ENCODE data around the gene GPC3.
"Not testable (repeated sequence)": the region's sequence is repeated elsewhere in the genome, so short reads cannot be mapped to it uniquely, and the experiment has no call there.

The GPC3 gene

GRCh38 chrX:133638285-133638684 is 347.1 kb downstream of the GPC3 start:
- peak; percentile 28 for DNase-seq

DNA sequence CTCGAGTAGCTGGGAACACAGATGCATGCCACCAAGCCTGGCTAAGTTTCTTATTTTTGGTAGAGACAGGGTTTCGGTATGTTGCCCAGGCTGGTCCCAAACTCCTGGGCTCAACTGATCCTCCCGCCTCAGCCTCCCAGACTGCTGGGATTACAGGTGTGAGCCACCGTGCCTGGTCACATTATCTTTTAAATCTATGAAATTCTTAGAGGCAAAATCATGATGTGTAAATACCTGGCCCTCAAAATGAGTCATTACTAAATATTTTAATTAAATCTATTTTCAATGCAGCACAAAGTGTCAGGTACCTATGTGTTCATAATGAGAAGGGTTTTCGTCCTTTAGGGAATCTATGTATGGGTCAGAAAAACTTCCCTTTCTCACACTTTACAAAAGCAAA is 347.6 kb downstream of the GPC3 start:
- DNase-seq, result no peak

DNA sequence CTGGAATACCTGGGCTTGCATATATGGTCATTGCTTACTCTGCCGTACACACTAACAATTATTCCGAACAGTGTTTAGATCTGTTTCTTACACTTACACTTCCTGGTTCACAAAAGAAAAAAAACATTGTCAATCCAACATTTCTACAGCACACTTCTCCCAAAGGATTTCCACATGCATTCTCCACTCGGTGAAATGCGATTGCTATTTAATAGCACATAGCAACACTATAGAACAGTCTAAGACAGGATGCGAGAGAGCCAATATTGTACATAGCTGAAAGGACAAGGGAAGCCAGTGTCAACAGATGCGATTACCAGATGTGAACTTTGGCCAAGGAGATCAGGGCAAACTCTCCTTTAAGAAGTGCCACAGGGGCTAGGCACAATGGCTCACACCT is 349.4 kb downstream of the GPC3 start:
- no peak for DNase-seq

DNA sequence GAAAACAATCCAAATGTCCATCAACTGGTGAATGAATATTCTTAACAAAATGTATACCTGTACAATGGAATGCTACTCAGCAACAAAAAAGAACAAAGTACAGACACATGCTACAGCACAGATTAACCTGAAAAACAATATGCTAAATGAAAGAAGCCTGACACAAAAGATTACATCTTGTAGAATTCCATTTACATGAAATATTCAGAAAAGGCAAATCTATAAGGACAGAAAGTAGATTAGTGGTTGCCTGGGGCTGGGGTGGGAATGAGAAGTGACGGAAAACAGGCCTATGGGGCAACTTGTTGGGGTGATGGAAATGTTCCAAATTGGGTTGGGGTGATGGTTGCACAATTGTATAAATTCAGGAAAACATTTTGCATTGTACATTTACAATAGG is 351.0 kb downstream of the GPC3 start:
- no peak for DNase-seq

DNA sequence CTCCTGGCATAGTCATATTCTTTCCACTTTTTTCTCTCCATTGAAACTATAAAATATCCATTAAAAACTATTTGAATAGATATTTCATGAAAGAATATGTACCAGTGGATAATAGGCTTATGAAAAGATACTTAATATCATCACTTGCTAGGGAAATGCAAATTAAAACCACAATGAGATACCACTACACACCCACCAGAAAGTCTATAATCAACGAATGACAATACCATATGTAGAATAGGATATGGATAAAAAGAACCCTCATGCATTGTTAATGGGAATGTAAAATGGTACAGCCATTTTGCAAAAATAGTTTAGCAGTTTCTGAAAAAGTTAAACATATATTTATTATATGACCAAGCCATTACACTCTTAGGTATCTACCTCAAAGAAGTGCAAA is 351.4 kb downstream of the GPC3 start:
- DNase-seq, result no peak

GRCh38 chrX:133633162-133633561 is 352.2 kb downstream of the GPC3 start:
- no peak for DNase-seq

DNA sequence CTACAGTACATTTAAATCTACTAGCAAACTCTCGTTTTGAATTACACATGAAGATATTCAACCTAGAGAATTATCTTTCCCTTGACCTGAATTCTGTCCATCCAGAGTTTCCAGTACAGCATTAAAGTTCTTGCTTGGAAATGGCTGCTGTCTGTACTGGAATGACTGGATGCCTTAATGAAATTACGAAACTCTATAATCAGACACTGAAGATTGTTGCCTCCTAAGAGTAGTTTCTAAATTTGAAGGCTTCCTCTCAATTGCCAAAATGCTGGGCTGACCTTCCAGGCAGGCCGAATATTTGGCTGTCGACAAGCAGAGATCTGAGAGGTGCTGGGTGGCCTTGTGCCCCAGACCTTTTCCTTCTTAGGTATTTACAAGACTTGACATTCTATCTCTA is 355.0 kb downstream of the GPC3 start:
- no peak for DNase-seq

DNA sequence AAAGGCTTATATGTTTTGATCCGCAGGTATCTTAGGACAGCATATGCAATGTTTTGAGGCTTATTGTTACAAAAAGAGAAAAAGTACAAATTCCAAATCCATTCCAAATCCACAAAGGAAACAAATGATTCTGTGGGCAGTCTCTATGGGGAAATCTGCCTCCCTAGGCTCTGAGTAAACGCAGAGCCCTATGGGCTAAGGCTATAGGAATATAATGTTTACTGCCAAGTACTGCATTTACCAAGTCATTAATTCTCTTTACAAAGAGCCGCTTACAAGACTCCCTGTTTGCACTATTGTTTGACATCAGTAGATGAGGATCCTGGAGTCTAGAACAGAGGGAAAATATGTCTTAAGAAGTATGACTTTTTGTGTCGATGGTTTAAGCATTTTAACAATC is 357.7 kb downstream of the GPC3 start:
- no peak for DNase-seq

GRCh38 chrX:133621384-133621783 is 364.0 kb downstream of the GPC3 start:
- DNase-seq, result not testable (repeated sequence)

- DNase-seq, result no peak
Observed at GRCh38 chrX:133611676-133612075, 373.7 kb downstream of the GPC3 start.

GRCh38 chrX:133610056-133610455 is 375.3 kb downstream of the GPC3 start:
- no peak for DNase-seq

GRCh38 chrX:133609166-133609565 is 376.2 kb downstream of the GPC3 start:
- DNase-seq, result no peak

DNA sequence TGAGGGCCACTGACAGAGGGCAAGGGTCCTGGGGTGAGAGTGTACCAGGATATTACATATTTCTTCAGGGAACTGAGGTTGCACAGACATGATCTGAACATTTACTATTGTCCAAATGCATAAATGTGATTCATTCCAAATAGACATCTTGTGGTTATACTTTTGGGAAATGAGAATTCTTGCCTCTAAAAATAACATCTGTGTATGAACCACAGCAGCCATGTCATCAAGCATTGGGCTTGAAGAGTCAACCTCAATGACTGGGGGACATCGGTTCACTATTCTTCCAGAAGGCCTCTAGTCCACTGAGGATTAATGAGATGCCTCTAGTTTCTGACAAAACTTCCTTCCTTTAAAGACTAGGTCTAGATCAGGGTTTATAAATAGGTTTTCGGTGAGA is 377.0 kb downstream of the GPC3 start:
- DNase-seq, result no peak

DNA sequence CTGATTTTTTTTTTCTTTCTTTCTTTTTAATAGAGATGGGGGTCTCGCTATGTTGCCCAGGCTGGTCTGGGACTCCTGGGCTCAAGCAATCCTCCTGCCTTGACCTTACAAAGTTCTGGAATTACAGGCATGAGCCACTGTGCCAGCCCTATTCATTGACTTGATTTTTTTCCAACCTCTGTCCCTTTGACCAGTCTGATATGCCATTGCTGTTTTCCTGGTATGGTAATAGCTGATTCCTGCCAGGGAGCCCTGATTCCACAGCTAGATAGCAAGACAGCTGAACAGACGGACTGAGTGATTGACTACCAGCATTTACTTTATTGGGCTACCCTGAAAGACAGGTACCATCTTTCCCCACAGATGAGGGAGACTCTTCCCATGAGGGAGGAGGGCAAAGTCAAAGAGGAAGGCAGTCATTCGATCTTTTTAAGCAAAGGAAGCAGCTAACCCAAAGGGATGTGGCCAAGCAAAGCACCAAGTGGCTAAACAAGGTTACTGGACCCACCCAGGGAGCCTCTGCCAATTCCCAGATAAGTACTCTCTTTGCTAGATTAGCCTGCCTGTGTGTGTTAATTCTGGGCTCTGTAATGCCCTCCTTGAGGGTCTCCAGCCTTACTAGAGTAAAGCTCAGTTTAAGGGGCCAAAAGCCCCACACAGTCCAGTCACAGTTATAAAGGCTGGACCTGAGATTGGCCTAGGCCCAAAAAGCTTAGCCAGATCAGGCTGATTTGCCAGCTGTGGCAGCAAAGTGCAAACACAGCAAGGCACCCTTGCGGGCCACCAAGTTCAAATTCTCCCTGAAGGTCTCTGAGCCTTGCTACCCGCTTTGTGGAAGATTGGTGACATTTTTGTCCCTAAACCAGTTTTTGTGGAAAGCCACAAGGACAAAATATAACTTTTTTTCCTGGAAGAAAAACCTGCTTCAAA is 377.7 kb downstream of the GPC3 start:
- DNase-seq, result no peak

- no peak for DNase-seq
Observed at GRCh38 chrX:133606990-133607389, 378.4 kb downstream of the GPC3 start.

GRCh38 chrX:133604801-133605200 is 380.6 kb downstream of the GPC3 start:
- no peak for DNase-seq

DNA sequence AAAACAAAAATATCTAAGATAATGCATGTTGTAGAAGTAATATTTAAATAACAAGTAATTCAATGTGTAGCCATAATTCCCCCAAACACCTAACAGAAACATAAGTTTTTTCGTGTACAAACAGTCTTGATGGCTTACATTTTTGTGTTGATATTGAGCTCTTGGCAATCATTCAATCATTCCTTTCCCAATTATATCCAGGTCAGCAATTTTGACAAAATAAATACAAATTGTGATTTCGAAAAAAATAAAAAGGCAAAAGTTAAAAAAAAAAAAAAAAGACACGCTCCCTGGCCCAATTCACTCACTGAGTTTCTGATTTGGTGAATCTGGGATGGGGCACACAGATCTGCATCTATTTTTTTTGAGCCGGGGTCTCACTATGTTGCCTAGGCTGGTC is 382.5 kb downstream of the GPC3 start:
- DNase-seq, result no peak

- DNase-seq, result no peak
Observed at GRCh38 chrX:133601116-133601515, 384.3 kb downstream of the GPC3 start.

- no peak for DNase-seq
Observed at GRCh38 chrX:133600536-133600935, 384.9 kb downstream of the GPC3 start.

DNA sequence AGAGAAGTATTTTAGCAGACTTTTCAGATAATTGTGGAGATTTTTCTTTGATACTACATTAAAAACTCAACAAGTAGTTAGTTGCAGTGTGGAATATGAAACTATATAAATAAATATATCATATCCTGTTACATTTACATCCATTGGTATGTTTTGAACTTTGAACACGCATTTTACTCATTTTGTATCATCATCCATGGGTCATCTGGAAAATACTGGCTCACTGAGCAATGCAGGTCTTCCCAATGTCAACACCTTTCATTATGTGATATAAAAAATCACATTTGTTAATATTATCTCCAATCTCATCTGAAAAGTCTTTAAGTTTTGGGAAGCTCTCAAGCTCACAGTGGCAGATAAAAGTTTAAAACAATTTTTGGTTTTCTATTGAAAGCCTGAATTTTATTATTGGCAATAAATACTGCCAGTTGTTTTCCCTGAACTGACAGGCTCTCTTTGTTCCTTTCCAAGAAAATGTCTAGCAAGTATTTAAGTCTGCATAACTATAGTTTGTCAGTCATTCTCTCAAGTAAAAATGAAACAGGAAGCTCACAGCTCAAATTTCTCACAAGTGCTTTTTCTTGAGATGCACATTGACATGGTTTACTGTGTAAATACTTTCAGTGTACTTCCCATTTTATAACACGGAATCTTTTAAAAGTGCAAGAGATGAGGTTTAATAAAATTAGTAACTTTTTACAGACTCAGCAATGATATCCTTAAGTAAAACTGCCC is 386.6 kb downstream of the GPC3 start:
- DNase-seq, result no peak

DNA sequence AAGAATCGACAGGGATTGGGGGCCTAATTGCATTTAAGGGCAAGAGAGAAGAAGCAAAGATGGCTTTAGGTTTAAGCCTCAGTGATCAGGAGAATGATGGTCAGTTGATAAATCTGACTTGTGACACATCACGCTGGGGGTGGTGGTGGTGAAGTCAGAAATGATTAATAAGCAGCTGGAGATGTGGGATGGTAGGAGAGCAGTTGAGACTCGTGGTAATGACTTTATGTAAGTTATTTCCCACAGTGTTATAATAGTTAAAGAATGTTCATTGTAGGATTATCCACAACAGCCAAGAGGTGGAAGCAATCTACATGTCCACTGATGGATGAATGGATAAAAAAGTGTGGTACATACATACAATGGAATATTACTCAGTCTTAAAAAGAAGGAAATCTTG is 391.2 kb downstream of the GPC3 start:
- no peak for DNase-seq

DNA sequence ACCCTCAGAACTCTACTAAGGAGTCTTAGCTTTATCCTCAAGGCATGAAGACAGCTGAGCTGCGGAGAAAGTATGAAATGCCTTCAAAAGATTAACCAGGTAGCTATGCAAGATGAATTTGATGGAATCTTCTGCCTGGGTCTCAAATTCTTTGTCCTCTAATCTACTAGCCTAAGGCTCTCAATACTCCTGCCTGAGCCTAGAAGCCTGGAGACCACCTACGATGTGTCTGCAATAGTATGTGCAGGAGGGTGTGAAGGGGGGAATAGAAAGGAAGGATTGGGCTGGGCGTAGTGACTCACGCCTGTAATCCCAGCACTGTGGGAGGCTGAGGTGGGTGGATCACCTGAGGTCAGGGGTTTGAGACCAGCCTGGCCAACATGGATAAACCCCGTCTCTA is 391.9 kb downstream of the GPC3 start:
- no peak for DNase-seq

GRCh38 chrX:133590703-133591505 is 394.5 kb downstream of the GPC3 start:
- DNase-seq, result no peak
